GM19455 (cell line): ENCODE results near the gene EPB41L5.

Experiments used
- ATAC-seq: cut with Tn5 transposase; IDR thresholded peaks from one replicate; pipeline ENCODE4 v1.9.1; 2021; ENCODE audit not compliant: unreplicated experiment

The EPB41L5 gene

GRCh38 chr2:120223034-120223912, 210.4 kb downstream of the EPB41L5 start, which contains the start of gene TMEM185B:
Gene TMEM185B, minus strand, starts transcription at chr2:120223400. Its CDS starts 424 bp downstream, at chr2:120222976.
- peak; percentile 92 for ATAC-seq

GRCh38 chr2:120224256-120224655, 211.4 kb downstream of the EPB41L5 start:
- ATAC-seq = no peak

GRCh38 chr2:120224735-120225548, 212.1 kb downstream of the EPB41L5 start:
- no peak for ATAC-seq

GRCh38 chr2:120225549-120226065, 212.7 kb downstream of the EPB41L5 start:
- no peak for ATAC-seq

- no peak for ATAC-seq
Observed at GRCh38 chr2:120226316-120226715, 213.4 kb downstream of the EPB41L5 start.

- ATAC-seq = no peak
Observed at GRCh38 chr2:120227111-120227991, 214.5 kb downstream of the EPB41L5 start.

GRCh38 chr2:120228503-120228902, 215.6 kb downstream of the EPB41L5 start:
- no peak for ATAC-seq
